K562 (cell line): ENCODE results near the gene TSPAN3. TPM values are rescaled to one million over a fixed set of nuclear protein-coding genes. Genes with fewer than 3 reads are reported as not detected.

Experiments used
- E2F1 ChIP-seq: sonication (generic); formaldehyde crosslinking; IDR thresholded peaks from 2 replicates; pipeline ENCODE4 v1.8.1; 2023; ENCODE audit warnings: mild to moderate bottlenecking, missing genetic modification reagents, moderate library complexity
- ETV5 ChIP-seq: sonication (generic); formaldehyde crosslinking; IDR thresholded peaks from 2 replicates; pipeline ENCODE4 v1.4.0; 2020; ENCODE audit warnings: low read depth, mild to moderate bottlenecking, missing genetic modification reagents
- GATA2 ChIP-seq: sonication (generic); formaldehyde crosslinking; IDR thresholded peaks from 2 replicates; pipeline ENCODE4 v1.4.0; 2020; ENCODE audit warnings: mild to moderate bottlenecking, missing genetic modification reagents
- SOX6 ChIP-seq: fragments of 450-650 bp; IDR thresholded peaks from 2 replicates; pipeline ENCODE4 v1.6.1; 2014; ENCODE audit warnings: mild to moderate bottlenecking
- polyA plus RNA-seq, 8 experiments: library from polyadenylated mRNA; depleted of rRNA in 4 of 8; stranded (reverse) in 5 of 8; unstranded in 3 of 8; fragments of >200 nt; fragmentation: Nextera tagmentation in 2 of 8; fragmentation: Illumina TruSeq in 1 of 8; extraction: Ambion mirVana in 2 of 8; extraction: Trizol in 1 of 8; gene quantifications; 2 replicates each; pipeline versions ENCODE4 v1.2.1 to v1.2.3, GENCODE V29; 2011 to 2014; ENCODE audit warnings: inconsistent platforms in 1 of 8, missing spikeins in 1 of 8
- total RNA-seq, 7 experiments: library from RNA; depleted of rRNA in 6 of 7; stranded (reverse); fragments of >200 nt in 6 of 7; fragmentation: Illumina TruSeq in 2 of 7; extraction: Trizol in 2 of 7; gene quantifications; 2 replicates each; pipeline versions ENCODE4 v1.2.1 to v1.2.3, GENCODE V29; 2011 to 2021; ENCODE audit warnings: low replicate concordance in 1 of 7
- TF ChIP-seq, protein P1 (sequence below), 2 experiments: IDR thresholded peaks; 2 replicates each; pipeline ENCODE4 v1.6.1; 2012; ENCODE audit warnings: improper control_type of control experiment in 2 of 2, low read depth in 2 of 2, low read length in 2 of 2, borderline replicate concordance in 1 of 2
- TF ChIP-seq, protein P2 (sequence below): fragments of 450-650 bp; formaldehyde crosslinking; IDR thresholded peaks from 2 replicates; pipeline ENCODE4 v1.4.0; 2020; ENCODE audit warnings: mild to moderate bottlenecking
- TF ChIP-seq, protein P3 (sequence below): fragments of 250-450 bp; sonication (Bioruptor Pico); IDR thresholded peaks from 2 replicates; pipeline ENCODE4 v1.5.0; 2021; ENCODE audit warnings: mild to moderate bottlenecking, borderline replicate concordance
- TF ChIP-seq, protein P4 (sequence below): fragments of 450-650 bp; IDR thresholded peaks from one replicate; pipeline ENCODE4 v1.6.1; 2018; ENCODE audit warnings: mild to moderate bottlenecking, moderate library complexity; ENCODE audit not compliant: partially characterized antibody
- TF ChIP-seq, protein P5 (sequence below), 2 experiments: fragments of 250-450 bp in 1 of 2; fragments of 450-650 bp in 1 of 2; sonication (Bioruptor Pico) in 1 of 2; IDR thresholded peaks; 2 replicates each; pipeline versions ENCODE4 v1.6.1 to v1.8.0; 2016 to 2021; ENCODE audit warnings: mild to moderate bottlenecking in 2 of 2, moderate library complexity in 2 of 2, missing compliant biosample characterization in 1 of 2, missing genetic modification characterization in 1 of 2
- TF ChIP-seq, protein P6 (sequence below): sonication (generic); formaldehyde crosslinking; IDR thresholded peaks from 2 replicates; pipeline ENCODE4 v1.8.0; 2023; ENCODE audit warnings: missing genetic modification reagents, mild to moderate bottlenecking, borderline replicate concordance

The TSPAN3 gene
- total and polyA plus RNA-seq, 9 of the 15 experiments (the other 6 are each of a cell fraction or from before 2014, with no cell fraction given) = 14.3 to 144 (median 71.1) TPM

GRCh38 chr15:77057072-77057471, 13.8 kb downstream of the TSPAN3 start (continued):
- TF ChIP-seq, protein P1, sequence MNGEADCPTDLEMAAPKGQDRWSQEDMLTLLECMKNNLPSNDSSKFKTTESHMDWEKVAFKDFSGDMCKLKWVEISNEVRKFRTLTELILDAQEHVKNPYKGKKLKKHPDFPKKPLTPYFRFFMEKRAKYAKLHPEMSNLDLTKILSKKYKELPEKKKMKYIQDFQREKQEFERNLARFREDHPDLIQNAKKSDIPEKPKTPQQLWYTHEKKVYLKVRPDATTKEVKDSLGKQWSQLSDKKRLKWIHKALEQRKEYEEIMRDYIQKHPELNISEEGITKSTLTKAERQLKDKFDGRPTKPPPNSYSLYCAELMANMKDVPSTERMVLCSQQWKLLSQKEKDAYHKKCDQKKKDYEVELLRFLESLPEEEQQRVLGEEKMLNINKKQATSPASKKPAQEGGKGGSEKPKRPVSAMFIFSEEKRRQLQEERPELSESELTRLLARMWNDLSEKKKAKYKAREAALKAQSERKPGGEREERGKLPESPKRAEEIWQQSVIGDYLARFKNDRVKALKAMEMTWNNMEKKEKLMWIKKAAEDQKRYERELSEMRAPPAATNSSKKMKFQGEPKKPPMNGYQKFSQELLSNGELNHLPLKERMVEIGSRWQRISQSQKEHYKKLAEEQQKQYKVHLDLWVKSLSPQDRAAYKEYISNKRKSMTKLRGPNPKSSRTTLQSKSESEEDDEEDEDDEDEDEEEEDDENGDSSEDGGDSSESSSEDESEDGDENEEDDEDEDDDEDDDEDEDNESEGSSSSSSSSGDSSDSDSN (IDR thresholded peaks at IDR 0.05; ENCODE audit: borderline replicate concordance in 1 of 2, low read depth in 2 of 2, low read length in 2 of 2) = no peak
- TF ChIP-seq, protein P2, sequence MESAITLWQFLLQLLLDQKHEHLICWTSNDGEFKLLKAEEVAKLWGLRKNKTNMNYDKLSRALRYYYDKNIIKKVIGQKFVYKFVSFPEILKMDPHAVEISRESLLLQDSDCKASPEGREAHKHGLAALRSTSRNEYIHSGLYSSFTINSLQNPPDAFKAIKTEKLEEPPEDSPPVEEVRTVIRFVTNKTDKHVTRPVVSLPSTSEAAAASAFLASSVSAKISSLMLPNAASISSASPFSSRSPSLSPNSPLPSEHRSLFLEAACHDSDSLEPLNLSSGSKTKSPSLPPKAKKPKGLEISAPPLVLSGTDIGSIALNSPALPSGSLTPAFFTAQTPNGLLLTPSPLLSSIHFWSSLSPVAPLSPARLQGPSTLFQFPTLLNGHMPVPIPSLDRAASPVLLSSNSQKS (CRISPR knock-in tag) = no peak
- TF ChIP-seq GATA2 (CRISPR knock-in tag) = no peak
- TF ChIP-seq, protein P3, sequence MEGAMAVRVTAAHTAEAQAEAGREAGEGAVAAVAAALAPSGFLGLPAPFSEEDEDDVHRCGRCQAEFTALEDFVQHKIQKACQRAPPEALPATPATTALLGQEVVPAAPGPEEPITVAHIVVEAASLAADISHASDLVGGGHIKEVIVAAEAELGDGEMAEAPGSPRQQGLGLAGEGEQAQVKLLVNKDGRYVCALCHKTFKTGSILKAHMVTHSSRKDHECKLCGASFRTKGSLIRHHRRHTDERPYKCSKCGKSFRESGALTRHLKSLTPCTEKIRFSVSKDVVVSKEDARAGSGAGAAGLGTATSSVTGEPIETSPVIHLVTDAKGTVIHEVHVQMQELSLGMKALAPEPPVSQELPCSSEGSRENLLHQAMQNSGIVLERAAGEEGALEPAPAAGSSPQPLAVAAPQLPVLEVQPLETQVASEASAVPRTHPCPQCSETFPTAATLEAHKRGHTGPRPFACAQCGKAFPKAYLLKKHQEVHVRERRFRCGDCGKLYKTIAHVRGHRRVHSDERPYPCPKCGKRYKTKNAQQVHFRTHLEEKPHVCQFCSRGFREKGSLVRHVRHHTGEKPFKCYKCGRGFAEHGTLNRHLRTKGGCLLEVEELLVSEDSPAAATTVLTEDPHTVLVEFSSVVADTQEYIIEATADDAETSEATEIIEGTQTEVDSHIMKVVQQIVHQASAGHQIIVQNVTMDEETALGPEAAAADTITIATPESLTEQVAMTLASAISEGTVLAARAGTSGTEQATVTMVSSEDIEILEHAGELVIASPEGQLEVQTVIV = no peak
- TF ChIP-seq, protein P4, sequence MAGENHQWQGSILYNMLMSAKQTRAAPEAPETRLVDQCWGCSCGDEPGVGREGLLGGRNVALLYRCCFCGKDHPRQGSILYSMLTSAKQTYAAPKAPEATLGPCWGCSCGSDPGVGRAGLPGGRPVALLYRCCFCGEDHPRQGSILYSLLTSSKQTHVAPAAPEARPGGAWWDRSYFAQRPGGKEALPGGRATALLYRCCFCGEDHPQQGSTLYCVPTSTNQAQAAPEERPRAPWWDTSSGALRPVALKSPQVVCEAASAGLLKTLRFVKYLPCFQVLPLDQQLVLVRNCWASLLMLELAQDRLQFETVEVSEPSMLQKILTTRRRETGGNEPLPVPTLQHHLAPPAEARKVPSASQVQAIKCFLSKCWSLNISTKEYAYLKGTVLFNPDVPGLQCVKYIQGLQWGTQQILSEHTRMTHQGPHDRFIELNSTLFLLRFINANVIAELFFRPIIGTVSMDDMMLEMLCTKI = no peak
- no peak for TF ChIP-seq E2F1 (CRISPR knock-in tag)
- TF ChIP-seq, protein P5, sequence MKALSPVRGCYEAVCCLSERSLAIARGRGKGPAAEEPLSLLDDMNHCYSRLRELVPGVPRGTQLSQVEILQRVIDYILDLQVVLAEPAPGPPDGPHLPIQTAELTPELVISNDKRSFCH (CRISPR knock-in tag; IDR thresholded peaks at IDR 0.05) = no peak
- TF ChIP-seq, protein P5 (tag; IDR thresholded peaks at IDR 0.05) = no peak
- TF ChIP-seq, protein P6, sequence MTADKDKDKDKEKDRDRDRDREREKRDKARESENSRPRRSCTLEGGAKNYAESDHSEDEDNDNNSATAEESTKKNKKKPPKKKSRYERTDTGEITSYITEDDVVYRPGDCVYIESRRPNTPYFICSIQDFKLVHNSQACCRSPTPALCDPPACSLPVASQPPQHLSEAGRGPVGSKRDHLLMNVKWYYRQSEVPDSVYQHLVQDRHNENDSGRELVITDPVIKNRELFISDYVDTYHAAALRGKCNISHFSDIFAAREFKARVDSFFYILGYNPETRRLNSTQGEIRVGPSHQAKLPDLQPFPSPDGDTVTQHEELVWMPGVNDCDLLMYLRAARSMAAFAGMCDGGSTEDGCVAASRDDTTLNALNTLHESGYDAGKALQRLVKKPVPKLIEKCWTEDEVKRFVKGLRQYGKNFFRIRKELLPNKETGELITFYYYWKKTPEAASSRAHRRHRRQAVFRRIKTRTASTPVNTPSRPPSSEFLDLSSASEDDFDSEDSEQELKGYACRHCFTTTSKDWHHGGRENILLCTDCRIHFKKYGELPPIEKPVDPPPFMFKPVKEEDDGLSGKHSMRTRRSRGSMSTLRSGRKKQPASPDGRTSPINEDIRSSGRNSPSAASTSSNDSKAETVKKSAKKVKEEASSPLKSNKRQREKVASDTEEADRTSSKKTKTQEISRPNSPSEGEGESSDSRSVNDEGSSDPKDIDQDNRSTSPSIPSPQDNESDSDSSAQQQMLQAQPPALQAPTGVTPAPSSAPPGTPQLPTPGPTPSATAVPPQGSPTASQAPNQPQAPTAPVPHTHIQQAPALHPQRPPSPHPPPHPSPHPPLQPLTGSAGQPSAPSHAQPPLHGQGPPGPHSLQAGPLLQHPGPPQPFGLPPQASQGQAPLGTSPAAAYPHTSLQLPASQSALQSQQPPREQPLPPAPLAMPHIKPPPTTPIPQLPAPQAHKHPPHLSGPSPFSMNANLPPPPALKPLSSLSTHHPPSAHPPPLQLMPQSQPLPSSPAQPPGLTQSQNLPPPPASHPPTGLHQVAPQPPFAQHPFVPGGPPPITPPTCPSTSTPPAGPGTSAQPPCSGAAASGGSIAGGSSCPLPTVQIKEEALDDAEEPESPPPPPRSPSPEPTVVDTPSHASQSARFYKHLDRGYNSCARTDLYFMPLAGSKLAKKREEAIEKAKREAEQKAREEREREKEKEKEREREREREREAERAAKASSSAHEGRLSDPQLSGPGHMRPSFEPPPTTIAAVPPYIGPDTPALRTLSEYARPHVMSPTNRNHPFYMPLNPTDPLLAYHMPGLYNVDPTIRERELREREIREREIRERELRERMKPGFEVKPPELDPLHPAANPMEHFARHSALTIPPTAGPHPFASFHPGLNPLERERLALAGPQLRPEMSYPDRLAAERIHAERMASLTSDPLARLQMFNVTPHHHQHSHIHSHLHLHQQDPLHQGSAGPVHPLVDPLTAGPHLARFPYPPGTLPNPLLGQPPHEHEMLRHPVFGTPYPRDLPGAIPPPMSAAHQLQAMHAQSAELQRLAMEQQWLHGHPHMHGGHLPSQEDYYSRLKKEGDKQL (CRISPR knock-in tag) = no peak
- peak; percentile 41; the same call in 1 of the 2 replicates for TF ChIP-seq SOX6
- TF ChIP-seq ETV5 (CRISPR knock-in tag) = no peak
